Measurements from ENCODE around the gene ZNF45. TPM values are rescaled to one million over a fixed set of nuclear protein-coding genes. Genes with fewer than 3 reads are reported as not detected.

ZNF45 gene
- total RNA-seq, 1 experiment from 2014 or later = 25.6 TPM

Other genes starting within 250 kb of the ZNF45 start
- not detected in 2 replicates for gene IRGC, start 219.2 kb downstream of the ZNF45 start, total RNA-seq (2014; rRNA removed; shearing (Covaris generic); ENCODE audit: low replicate concordance)
- 23.4 and 35.9 TPM in 2 replicates for gene SMG9, start 180.3 kb downstream of the ZNF45 start, total RNA-seq (2014; rRNA removed; shearing (Covaris generic); ENCODE audit: low replicate concordance)
- 10.7 and 15.4 TPM in 2 replicates for gene KCNN4, start 154.3 kb downstream of the ZNF45 start, total RNA-seq (2014; rRNA removed; shearing (Covaris generic); ENCODE audit: low replicate concordance)
- 9.5 TPM in 1 of 2 replicates, not detected in the other for gene LYPD5, start 132.8 kb downstream of the ZNF45 start, total RNA-seq (2014; rRNA removed; shearing (Covaris generic); ENCODE audit: low replicate concordance)
- gene ZNF283, start 108.0 kb downstream of the ZNF45 start, total RNA-seq (2014; rRNA removed; shearing (Covaris generic); ENCODE audit: low replicate concordance) = 3.4 and 3.6 TPM in 2 replicates
- not detected in 2 replicates for gene ZNF404, start 51.3 kb downstream of the ZNF45 start, total RNA-seq (2014; rRNA removed; shearing (Covaris generic); ENCODE audit: low replicate concordance)
- 2.7 and 20.4 TPM in 2 replicates for gene ZNF221, start 15.9 kb upstream of the ZNF45 start, total RNA-seq (2014; rRNA removed; shearing (Covaris generic); ENCODE audit: low replicate concordance)
- gene ZNF155, start 48.9 kb upstream of the ZNF45 start, total RNA-seq (2014; rRNA removed; shearing (Covaris generic); ENCODE audit: low replicate concordance) = 10.3 and 13.5 TPM in 2 replicates
- gene ZNF230, start 67.7 kb upstream of the ZNF45 start, total RNA-seq (2014; rRNA removed; shearing (Covaris generic); ENCODE audit: low replicate concordance) = 4.8 and 6.9 TPM in 2 replicates
- gene ZNF222, start 90.1 kb upstream of the ZNF45 start, total RNA-seq (2014; rRNA removed; shearing (Covaris generic); ENCODE audit: low replicate concordance) = 8.2 and 9.8 TPM in 2 replicates
- 3.2 and 17.8 TPM in 2 replicates for gene ZNF223, start 116.8 kb upstream of the ZNF45 start, total RNA-seq (2014; rRNA removed; shearing (Covaris generic); ENCODE audit: low replicate concordance)
- gene ZNF284, start 136.9 kb upstream of the ZNF45 start, total RNA-seq (2014; rRNA removed; shearing (Covaris generic); ENCODE audit: low replicate concordance) = 0.58 and 1.4 TPM in 2 replicates
- gene ZNF224, start 159.1 kb upstream of the ZNF45 start, total RNA-seq (2014; rRNA removed; shearing (Covaris generic); ENCODE audit: low replicate concordance) = 7.0 and 10.6 TPM in 2 replicates
- 2.2 and 4.5 TPM in 2 replicates for gene ZNF225, start 178.1 kb upstream of the ZNF45 start, total RNA-seq (2014; rRNA removed; shearing (Covaris generic); ENCODE audit: low replicate concordance)
- gene ZNF234, start 206.3 kb upstream of the ZNF45 start, total RNA-seq (2014; rRNA removed; shearing (Covaris generic); ENCODE audit: low replicate concordance) = 3.4 and 5.6 TPM in 2 replicates
- 15.7 and 45.0 TPM in 2 replicates for gene ZNF226, start 229.8 kb upstream of the ZNF45 start, total RNA-seq (2014; rRNA removed; shearing (Covaris generic); ENCODE audit: low replicate concordance)

Measured in Caki2 (cell line).